C4-2B (cell line): ENCODE results near the gene RNF17.
"Not testable (repeated sequence)": the region's sequence is repeated elsewhere in the genome, so short reads cannot be mapped to it uniquely, and the experiment has no call there.

Source experiments
- H3K27ac ChIP-seq: fragments of 450-650 bp; 2 replicates; pipeline ENCODE4 v1.5.1; 2017
- CTCF ChIP-seq: fragments of 450-650 bp; conservative IDR thresholded peaks from 2 replicates; pipeline ENCODE4 v1.5.1; 2017; ENCODE audit warnings: mild to moderate bottlenecking
- ZFX ChIP-seq: fragments of 450-650 bp; IDR thresholded peaks from 2 replicates; pipeline ENCODE4 v1.6.1; 2017

Gene RNF17

GRCh38 chr13:24834902-24835510 is 71.0 kb downstream of the RNF17 start:
- TF ChIP-seq CTCF (no peak), ZFX (no peak)
- H3K27ac ChIP-seq = no peak overlapping the region

- H3K27ac ChIP-seq = not testable (repeated sequence)
Measured at GRCh38 chr13:24837528-24837927, 73.6 kb downstream of the RNF17 start.

GRCh38 chr13:24842549-24843274 is 78.7 kb downstream of the RNF17 start:
- TF ChIP-seq CTCF (no peak), ZFX (no peak)
- no peak overlapping the region for H3K27ac ChIP-seq

GRCh38 chr13:24851546-24851945 is 87.6 kb downstream of the RNF17 start:
- no peak for TF ChIP-seq CTCF
- no peak overlapping the region for H3K27ac ChIP-seq

- TF ChIP-seq ZFX = no peak
- no peak for TF ChIP-seq CTCF
- H3K27ac ChIP-seq = no peak overlapping the region
Measured at GRCh38 chr13:24854311-24854710, 90.3 kb downstream of the RNF17 start.

DNA sequence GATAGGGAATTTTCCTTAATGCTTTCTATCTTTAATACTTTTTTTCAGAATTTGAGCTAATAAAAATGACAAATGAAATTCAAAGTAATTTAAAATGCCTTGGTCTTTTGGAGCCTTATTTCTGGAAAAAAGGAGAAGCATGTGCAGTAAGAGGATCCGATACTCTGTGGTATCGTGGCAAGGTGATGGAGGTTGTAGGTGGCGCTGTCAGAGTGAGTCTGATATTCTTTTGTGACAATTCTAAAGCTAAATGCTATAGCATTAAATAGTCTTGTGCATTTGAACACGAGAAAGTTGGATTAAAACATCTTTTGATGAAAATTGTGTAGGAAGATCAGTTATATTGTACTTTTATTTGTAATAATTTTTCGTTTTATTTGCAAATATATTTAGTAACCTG is 95.0 kb downstream of the RNF17 start:
- H3K27ac ChIP-seq = no peak overlapping the region
- TF ChIP-seq CTCF = peak; percentile 29
- no peak for TF ChIP-seq ZFX

- no peak overlapping the region for H3K27ac ChIP-seq
- TF ChIP-seq ZFX = no peak
- TF ChIP-seq CTCF = no peak
Measured at GRCh38 chr13:24860770-24861169, 96.8 kb downstream of the RNF17 start.
